Suppressor macrophage treated with lipopolysaccharide for 1 hour (primary cell): Measurements from ENCODE around the gene CRYL1.

ENCODE experiments used
- DNase-seq, 3 donors: peaks; one replicate each; pipeline ENCODE4 v3.0.0-alpha.2; 2020 to 2022

CRYL1 gene

DNA sequence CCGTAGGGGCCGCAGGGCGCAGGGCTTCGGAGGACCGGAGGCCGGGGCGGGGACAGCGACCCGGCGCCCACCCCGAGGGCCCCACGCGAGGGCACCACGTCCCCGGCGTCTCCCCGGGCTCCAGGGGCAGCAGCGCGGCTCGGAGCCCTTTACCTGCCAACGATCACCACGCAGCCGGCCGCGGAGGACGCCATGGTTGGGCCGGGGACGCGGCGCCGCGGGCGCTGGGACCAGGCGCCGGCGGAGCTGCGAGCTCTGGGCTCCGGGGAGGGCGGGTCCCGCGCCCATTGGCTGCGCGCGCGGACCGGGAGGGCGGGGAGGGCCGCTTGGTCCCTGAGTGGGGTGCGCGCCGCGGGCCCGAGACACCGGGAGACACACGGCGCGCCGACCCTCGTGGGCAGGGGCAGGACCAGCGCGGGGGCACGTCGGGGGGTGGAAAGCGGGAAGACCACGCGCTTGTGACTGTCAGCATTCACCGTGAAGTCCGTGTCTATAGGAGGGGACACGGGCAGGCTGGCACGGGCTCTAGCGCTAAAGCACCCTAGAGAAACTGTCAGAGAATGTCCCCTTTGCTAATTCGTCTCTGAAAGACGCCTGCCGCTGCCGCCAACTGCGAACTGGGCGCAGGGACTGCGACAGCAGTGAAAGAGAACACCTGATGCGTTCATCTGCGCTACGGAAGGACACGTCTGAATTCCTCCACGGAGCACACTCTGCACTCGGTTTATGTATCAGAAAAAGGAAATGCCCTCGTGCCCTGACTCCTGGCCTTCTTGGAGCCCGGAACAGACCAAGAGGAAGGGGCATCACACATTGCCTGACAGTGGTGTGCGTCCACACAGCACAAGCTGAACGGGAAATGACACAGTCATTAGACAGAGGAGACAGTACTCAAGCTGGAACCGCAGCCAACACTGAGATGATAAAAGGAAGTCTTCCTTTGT is at the start of gene CRYL1:
Gene CRYL1 (minus strand): TSS at position 257 of the 944 bp plus-strand sequence. CDS start 63 bp downstream, at position 194.
- peak; percentile 92 to 95 (median 93) for DNase-seq

DNA sequence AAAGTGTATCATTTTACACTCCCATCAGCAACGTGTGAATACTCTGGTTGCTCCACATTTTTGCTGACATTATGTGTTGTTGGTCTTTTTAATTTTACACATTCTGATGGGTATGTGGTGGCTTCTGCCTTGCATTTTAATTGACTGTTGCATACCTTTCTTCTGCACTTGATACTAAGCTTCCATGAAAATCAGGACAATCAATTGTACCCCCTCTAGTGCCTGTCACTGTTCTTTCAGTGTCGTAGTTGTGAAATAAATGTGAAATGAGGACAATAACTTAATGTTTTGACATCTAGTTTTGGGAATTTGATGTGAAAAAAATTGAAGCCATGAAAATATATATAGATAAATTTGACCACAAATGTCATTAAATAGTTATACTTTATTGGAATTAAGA is 48.0 kb upstream of the CRYL1 start:
- DNase-seq = no peak

GRCh38 chr13:20573186-20573585 is 47.5 kb upstream of the CRYL1 start:
- no peak for DNase-seq

DNA sequence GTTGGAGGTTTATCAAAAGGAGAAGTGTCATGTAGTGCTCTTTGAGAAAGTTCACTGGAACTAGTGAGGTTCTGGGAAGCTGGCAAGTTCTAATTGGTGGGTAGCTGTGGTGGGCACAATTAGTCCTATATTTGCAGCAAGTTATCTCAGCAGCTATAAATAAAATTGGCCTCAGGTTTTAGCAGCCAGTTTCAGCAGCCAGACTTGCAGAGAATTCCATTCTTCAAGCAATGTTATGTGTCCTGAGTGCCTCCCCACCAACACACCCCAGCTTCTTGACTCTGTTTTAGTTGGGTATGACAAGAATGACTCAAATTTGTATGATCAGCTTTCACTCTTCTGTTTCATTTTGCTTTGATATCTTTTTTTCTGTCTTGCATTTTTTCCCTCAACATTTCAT is 46.0 kb upstream of the CRYL1 start:
- DNase-seq = no peak

DNA sequence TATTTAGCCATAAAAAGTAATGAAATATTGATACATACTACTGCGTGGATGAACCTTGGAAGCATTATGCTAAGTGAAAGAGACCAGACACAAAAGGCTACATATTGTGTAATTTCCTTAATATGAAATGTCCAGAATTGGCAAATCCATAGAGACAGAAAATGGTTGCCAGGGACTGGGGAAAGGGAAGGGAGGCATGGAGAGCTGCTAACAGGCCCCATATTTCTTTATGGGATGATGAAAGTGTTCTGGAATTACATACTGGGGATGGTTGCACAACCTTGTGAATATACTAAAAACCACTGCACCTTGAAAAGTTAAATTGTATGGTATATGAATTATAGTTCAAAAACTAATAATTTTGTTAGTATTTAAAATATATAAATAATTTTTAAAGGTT is 44.9 kb upstream of the CRYL1 start:
- DNase-seq = peak; percentile 28 to 53 (median 52)

- no peak for DNase-seq
These were observed 42.3 kb upstream of the CRYL1 start for GRCh38 chr13:20567881-20568528.

DNA sequence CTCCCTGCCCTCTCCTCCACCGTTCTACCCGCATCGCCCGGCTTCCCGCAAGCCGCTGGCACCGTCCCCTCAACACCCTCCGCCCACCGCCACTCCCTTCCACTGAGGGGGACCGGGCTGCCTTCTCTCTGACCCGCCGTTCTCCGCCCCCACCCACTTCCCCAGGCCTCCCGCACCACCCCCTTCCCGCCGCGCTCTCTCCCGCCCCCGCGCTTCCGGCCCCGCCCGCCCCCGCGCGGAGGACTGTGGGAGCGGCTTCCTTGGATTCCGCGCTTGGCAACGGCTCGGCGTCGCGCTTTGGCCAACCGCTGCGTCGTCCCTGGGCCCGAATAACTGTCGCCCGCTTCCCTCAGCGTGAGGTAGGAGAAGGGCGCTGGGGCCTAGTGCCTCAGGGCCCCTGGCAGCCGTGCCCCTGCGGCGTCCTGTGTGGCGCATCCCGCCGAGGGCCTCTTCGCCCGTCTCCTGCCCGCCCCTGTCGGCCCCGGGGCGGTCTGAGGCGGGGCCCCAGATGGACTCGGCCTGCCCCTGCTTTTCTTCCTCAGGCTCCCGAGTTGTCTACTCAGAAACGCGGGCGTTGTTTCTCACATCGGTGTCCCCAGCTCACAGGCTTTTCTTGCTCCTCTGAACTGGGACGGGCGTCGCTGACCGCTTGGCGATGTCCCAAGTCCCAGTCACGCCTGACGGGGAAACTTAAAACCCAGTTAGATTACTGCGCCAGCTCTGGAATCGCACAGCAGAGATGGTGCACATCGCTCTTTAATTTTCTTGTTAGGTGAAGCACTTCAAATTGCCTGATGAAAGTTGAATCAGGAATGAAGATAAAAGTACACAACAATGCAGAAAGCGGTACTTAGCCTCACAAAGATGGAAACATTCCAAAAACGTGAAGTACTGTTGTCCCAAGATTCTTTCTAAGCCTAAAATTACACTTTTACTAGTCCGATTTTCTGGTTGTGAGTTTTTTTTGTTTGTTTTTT is 41.5 kb upstream of the CRYL1 start, which contains the start of gene IFT88:
Gene IFT88 (plus strand): TSS at position 260 of the 977 bp plus-strand sequence. CDS start 7,229 bp downstream, outside the sequence.
- DNase-seq = peak; percentile 90 to 95 (median 92)

DNA sequence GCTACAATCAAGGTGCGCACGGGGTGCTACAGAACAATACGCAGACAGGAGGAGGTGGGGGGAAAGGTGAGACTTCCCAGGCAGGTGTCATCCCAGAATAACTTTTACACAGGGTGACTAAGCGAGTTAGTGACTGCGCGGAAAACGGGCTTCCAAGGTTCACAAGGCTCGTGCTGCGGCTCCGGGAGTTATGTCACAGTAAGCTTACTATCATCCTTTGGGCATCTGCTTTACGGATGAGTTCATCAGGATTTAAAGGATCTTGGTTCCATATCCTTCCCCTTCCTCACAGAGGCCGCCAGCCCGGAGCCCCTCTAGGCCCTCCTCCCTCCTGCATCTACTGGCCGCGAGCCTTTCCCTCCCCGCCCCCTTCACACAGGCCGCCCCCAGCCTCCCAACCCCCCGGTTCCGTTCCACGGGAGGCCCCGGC is 40.8 kb upstream of the CRYL1 start:
- DNase-seq = peak in 2 of 3 donors; percentile 62 to 69

GRCh38 chr13:20565115-20565736 is 39.6 kb upstream of the CRYL1 start:
- DNase-seq = no peak

DNA sequence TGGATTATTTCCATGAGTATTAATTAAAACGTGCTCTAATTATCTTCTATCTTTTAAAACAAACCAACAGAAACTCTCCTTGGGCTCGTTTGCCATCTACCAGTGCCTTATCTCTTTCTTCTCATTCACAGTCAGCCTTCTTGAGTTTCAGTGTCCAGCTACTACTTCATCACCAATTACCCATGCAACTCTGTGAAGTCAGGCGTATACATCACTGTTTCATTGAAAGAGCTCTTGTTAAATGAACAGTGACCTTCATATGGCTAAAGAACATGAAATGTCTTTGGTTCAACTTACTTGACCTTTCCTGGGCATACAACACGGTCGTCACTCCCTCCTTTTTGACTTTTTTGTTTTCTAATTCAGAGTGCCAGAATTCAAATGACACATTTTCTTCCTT is 36.1 kb upstream of the CRYL1 start:
- no peak for DNase-seq

- DNase-seq = no peak
These were observed 34.2 kb upstream of the CRYL1 start for GRCh38 chr13:20559659-20560356.

GRCh38 chr13:20558982-20559381 is 33.3 kb upstream of the CRYL1 start:
- no peak for DNase-seq

DNA sequence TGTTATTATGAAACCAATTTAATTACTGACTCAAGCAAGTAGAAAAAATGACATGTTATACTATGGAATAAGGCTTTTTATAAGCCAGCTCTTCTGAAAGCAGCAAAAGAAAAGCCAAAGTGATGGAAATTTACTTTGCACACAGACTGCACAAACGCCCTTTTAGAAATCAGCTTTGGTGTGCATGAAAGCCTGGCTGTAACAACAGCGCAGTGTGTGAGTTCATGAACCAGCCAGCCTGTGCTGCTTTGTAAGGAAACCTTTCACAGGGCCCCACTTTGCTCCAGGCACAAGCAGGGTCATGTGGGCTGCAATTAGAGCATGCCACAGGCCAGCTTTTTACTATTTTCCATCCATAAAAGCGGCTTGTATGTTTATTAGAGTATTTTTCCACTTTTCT is 27.7 kb upstream of the CRYL1 start:
- DNase-seq = no peak

DNA sequence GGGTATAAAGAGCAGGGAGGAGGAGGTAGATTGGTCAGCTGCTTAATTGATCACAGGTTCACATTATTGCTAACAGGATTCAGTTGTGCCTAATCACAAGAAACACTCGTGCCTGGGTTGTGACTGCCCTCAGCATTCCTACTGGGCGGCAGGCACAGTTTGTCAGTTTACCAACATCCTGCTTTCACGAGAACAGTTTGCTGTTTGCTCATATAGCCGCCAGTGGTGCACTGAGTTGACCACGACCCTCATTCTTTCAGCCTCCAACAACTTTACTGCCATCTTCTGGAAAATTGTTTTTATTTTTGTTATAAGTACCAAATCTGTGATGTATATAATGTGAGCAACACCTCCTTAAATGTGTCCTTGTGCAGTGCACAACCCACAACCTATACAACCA is 25.1 kb upstream of the CRYL1 start:
- peak in 1 of 3 donors; percentile 27 for DNase-seq

- DNase-seq = no peak
These were observed 21.8 kb upstream of the CRYL1 start for GRCh38 chr13:20547479-20547908.

- peak; percentile 48 to 60 (median 50) for DNase-seq
These were observed 20.9 kb upstream of the CRYL1 start for GRCh38 chr13:20546556-20546955.

DNA sequence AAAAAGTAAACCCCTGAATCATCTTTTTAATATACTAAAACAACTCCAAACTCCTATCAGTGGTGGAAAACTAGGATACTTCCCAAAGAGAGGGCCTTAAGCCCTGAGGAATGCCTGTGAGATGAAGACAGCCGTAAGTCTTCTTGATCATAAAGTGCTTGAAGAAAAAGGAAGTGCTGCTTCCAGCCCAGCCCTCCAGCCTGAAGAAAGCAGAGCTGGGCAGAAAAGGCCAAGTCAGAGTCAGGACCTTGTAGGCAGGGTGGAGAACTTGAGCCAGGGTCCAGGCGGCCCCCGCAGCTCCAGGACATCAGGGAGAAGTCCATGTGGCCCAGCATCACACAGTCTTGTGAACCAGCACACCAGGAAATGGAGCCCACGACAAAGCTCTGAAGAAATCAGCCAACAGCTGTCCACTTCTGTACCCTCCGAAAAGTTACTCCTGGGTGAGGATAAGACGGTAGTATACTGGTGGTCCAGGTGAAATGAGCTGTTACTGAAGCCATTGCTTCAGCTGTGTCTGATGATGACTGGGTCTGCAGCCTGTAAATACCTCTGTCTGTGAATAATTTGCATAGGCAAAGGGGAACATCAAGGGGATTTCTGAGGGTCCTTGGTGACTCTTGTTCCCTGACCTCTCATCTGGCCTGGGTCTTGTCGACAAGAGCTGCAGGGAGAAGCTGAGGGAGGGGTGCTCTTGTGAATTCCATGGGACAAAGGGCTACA is 18.7 kb upstream of the CRYL1 start:
- peak; percentile 58 to 64 (median 62) for DNase-seq

GRCh38 chr13:20536992-20537391 is 11.3 kb upstream of the CRYL1 start:
- DNase-seq = no peak

DNA sequence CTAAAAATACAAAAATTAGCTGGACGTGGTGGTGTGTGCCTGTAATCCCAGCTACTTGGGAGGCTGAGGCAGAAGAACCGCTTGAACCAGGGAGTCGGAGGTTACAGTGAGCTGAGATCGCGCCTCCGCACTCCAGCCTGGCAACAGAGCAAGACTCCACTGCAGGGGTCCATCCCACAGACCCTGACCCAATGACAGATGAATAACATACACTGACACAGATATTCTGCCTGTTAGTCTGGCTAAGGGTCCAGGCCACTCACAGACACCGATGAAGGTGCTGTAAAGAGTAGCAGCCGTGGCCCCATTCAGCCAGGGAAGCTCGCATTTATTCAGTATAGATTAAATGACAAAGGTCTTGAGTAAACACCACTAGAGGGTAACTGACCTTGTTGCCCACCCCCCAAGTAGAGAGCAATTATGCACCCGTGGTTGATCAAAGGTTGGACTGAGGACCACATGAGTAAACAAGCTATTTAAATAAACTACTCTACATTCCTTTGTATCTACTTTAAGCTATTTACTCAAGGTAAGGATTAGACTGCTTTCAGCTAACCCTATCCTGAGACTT is 8.5 kb upstream of the CRYL1 start:
- DNase-seq = no peak

GRCh38 chr13:20528452-20528851 is 2.8 kb upstream of the CRYL1 start:
- peak; percentile 70 to 78 (median 76) for DNase-seq
